ENCODE measurements around the gene HECTD3. TPM values are rescaled to one million over a fixed set of nuclear protein-coding genes. Genes with fewer than 3 reads are reported as not detected.
A peak's percentile ranks its signal among the peaks of the same experiment; 100 is the strongest.

HECTD3 gene
- total and polyA plus RNA-seq, 9 of the 15 experiments (the other 6 are each of a cell fraction or from before 2014, with no cell fraction given), result 6.3 to 50.8 (median 18.9) TPM

GRCh38 chr1:45038661-45039364, 27.7 kb upstream of the HECTD3 start (continued):
- TF ChIP-seq HMGXB4 (CRISPR knock-in tag; IDR thresholded peaks at IDR 0.05) (no peak), ZNF79 (CRISPR knock-in tag; IDR thresholded peaks at IDR 0.05; ENCODE audit: low read depth) (0 out of 2 replicates have a peak, but pooled peaks have one; percentile 34), EWSR1 (IDR thresholded peaks at IDR 0.05; ENCODE audit: borderline replicate concordance, low read depth, partially characterized antibody) (no peak), DACH1 (IDR thresholded peaks at IDR 0.05; ENCODE audit: partially characterized antibody) (peak; percentile 6), TARDBP (IDR thresholded peaks at IDR 0.05) (no peak), FOXA1 (IDR thresholded peaks at IDR 0.05; ENCODE audit: borderline replicate concordance) (no peak), ZNF274 (IDR thresholded peaks at IDR 0.05; ENCODE audit: borderline replicate concordance, low read depth, low read length) (peak; percentile 45; the same call in 1 of the 2 replicates), ZBTB12 (CRISPR knock-in tag; IDR thresholded peaks at IDR 0.05) (no peak), NR1H2 (CRISPR knock-in tag; IDR thresholded peaks at IDR 0.05) (no peak), POLR2AphosphoS5 (IDR thresholded peaks at IDR 0.05; ENCODE audit: control insufficient read depth, insufficient read depth, low read depth, low read length) (peak; percentile 93), MEF2D (tag; conservative IDR thresholded peaks at IDR 0.05; ENCODE audit: low read depth) (peak; percentile 66), ZNF280B (CRISPR knock-in tag; IDR thresholded peaks at IDR 0.05) (no peak), GMEB1 (CRISPR knock-in tag; IDR thresholded peaks at IDR 0.05) (no peak), IRF1 (CRISPR knock-in tag; IDR thresholded peaks at IDR 0.05; ENCODE audit: borderline replicate concordance) (no peak), BRF1 (IDR thresholded peaks at IDR 0.05; ENCODE audit: borderline replicate concordance, extremely low read depth, insufficient read length) (no peak), ZSCAN32 (CRISPR knock-in tag; IDR thresholded peaks at IDR 0.05) (no peak), FOXJ3 (CRISPR knock-in tag; IDR thresholded peaks at IDR 0.05) (no peak), GATAD2A (IDR thresholded peaks at IDR 0.05) (peak; percentile 27; the same call in 1 of the 2 replicates), ZNF507 (tag; conservative IDR thresholded peaks at IDR 0.05) (no peak), CBFA2T2 (conservative IDR thresholded peaks at IDR 0.05) (peak; percentile 98)
